ENCODE data around the gene COA8.

The COA8 gene

GRCh38 chr14:103623308-103623707 is 60.5 kb downstream of the COA8 start:
- DNase-seq (ENCODE audit: low read depth in 2 of 2) = no peak

DNA sequence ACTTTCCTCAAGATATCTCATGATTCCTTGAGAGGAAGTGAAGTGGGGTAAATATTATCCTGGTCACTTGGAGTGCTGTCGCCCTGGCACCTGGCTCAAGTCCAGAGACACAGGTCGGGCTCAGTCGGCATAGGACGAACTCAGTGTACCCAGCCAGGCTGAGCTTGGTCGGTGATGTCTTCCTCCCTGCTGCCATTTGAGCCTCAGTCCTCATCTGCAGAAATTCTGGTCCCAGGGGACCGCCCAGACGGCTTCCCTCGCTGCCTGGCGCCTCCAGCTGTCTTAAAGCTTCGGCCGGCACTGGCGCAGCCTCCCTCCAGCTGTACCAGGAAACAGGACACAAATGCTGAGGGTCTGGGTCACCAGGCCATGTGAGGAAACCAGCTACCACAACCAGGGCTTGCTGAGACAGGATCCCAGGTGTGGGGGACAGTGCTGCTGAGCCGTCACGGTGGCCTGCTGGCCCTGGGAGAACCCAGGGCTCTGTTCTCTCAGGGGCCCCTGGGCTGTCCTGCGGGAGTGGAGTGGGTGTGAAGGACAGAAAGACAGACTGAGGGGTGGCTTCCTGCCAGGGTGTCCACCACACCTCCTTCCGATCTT is 61.2 kb downstream of the COA8 start:
- DNase-seq (ENCODE audit: low read depth in 2 of 2) = no peak

- DNase-seq (ENCODE audit: low read depth in 2 of 2) = no peak
These were observed 62.1 kb downstream of the COA8 start for GRCh38 chr14:103624860-103625259.

GRCh38 chr14:103625356-103626095 is 62.8 kb downstream of the COA8 start:
- no peak for DNase-seq (ENCODE audit: low read depth in 2 of 2)

GRCh38 chr14:103626146-103626850 is 63.5 kb downstream of the COA8 start:
- no peak for DNase-seq (ENCODE audit: low read depth in 2 of 2)

- DNase-seq (ENCODE audit: low read depth in 2 of 2) = no peak
These were observed 64.6 kb downstream of the COA8 start for GRCh38 chr14:103627073-103628025.

DNA sequence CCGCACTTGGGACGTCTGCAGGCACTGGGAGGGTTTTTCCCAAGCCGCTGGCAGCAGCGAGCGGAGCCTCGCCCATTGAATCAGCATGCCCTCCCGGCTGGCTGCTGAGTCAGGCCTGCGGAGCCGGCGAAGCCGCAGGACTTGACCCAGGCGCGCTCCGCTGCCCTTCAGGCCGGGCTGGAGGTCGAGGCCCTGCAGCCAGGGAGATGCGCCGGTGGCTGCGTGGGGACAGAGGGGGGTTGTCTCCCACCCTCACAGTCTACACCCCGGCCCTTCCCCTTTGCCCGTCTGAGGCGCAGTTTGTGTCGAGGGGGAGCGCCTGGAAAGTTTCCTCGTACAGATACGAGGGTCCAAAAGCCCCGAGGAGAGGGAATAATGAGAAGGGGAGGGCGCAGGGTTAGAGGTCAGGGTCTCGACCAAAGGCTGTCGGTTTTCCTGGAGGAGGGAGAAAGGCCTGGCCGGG is 65.5 kb downstream of the COA8 start:
- DNase-seq (ENCODE audit: low read depth in 2 of 2) = no peak

DNA sequence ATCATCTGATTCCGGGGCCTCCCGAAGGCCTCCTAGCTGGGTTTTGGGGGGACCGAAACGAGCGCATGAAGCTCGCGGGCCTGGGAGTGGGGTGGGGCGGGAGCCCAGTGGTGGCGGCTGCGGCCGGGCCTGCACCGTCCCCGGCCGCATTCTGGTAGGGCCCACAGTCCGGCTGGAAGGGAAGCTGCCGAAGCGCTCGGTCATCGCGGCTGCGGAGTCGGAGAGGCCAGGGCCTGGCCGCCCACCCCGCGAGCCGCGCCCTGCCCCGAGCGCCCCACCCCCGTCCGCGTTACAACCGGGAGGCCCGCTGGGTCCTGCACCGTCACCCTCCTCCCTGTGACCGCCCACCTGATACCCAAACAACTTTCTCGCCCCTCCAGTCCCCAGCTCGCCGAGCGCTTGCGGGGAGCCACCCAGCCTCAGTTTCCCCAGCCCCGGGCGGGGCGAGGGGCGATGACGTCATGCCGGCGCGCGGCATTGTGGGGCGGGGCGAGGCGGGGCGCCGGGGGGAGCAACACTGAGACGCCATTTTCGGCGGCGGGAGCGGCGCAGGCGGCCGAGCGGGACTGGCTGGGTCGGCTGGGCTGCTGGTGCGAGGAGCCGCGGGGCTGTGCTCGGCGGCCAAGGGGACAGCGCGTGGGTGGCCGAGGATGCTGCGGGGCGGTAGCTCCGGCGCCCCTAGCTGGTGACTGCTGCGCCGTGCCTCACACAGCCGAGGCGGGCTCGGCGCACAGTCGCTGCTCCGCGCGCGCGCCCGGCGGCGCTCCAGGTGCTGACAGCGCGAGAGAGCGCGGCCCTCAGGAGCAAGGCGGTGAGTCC is 66.1 kb downstream of the COA8 start, which contains the start of gene KLC1:
Gene KLC1 (plus strand): TSS at position 528 of the 819 bp plus-strand sequence. CDS start 25,354 bp downstream, outside the sequence.
- DNase-seq (ENCODE audit: low read depth in 2 of 2) = peak; percentile 61 to 70

- no peak for DNase-seq (ENCODE audit: low read depth in 2 of 2)
These were observed 66.9 kb downstream of the COA8 start for GRCh38 chr14:103629503-103630121.

DNA sequence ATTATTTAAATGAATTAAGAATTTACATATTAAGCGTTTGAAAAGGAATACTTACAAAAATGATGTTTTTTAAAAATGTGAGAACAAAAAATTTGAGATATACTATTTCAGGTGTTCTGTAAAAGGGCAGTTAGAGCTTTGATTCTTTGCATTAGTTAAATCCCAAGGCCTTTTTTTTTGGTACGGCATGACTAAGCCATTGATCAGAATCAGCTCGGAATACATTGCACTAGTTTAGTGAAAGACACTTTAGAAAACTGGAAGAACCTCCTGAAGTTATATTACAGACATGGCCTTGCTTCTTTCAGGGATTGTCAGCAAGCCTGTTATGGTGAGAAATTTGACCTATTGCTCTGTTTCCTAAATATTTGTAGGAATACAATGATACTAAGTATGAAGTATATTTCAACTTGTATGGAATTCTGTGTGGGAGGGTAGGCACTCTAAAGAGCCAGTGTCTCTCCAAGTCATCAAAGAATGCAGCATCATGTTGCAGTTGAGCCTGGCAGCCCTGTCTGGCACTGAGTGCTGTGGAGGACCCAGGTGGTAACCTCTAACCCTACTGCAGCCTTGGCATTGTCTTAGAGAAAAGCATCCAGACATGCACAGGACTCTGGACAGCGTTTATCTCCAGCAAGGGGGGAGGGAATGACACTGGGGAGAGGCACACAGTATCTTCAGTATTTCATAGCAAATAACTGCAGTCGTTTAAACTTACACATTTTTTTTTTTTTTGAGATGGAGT is 67.8 kb downstream of the COA8 start:
- no peak for DNase-seq (ENCODE audit: low read depth in 2 of 2)

GRCh38 chr14:103633391-103633790 is 70.6 kb downstream of the COA8 start:
- DNase-seq (ENCODE audit: low read depth in 2 of 2) = no peak

- no peak for DNase-seq (ENCODE audit: low read depth in 2 of 2)
These were observed 71.4 kb downstream of the COA8 start for GRCh38 chr14:103634156-103634555.

DNA sequence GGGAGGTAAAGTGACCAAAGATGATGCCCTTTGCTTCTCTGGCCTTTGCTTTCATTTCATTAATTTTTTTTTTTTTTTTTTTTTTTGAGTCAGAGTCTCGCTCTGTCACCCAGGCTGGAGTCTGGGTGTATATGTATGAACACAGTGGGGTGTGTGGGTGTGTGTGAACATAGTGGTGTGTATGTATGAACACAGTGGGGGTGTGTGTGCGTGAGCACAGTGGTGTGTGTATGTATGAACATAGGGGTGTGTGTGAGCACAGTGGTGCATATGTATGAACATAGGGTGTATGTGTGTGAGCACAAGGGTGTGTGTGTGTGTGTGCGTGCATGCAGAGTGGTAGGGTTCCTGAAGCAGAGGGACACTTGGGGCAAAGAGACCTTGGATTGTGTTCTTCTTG is 75.8 kb downstream of the COA8 start:
- DNase-seq (ENCODE audit: low read depth in 2 of 2) = no peak

All from stimulated activated CD8-positive, alpha-beta memory T cell treated with anti-CD3 and anti-CD28 coated beads, Interleukin-15, amount 100 ng/mL, for 4 hours (primary cell).